ENCODE measurements around the gene PPP1R15A.
"Not testable (repeated sequence)": the region's sequence is repeated elsewhere in the genome, so short reads cannot be mapped to it uniquely, and the experiment has no call there.

The PPP1R15A gene

DNA sequence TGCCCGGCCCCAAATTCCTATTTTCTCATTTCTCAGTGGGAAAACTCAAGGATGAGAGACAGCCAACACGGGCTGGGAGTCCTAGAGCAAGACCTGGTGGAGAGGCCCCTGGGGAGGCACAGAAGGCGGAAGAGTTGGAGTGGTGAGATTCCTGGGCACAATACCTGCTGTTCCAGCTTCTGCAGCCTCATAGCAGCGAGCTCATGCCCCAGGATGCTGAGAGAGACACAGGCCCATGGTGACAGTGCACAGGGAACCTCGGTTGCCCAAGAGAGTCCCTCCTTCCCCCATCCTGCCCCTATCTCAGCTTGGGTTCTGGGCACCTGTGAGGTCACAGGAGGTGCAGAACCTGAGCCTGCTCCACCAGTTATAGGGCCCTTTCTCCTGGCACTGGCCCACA, 25.0 kb downstream of the PPP1R15A start:
- DNase-seq (ENCODE audit: insufficient read length, low spot score) = no peak
- no peak for FAIRE-seq
- TF ChIP-seq SPI1 (IDR thresholded peaks at IDR 0.05; ENCODE audit: low read depth, low read length) (no peak), TAF1 (IDR thresholded peaks at IDR 0.05; ENCODE audit: low read depth, low read length) (no peak), POLR2A (IDR thresholded peaks at IDR 0.05; ENCODE audit: low read depth, low read length) (no peak), POLR2AphosphoS5 (IDR thresholded peaks at IDR 0.05; ENCODE audit: low read depth, low read length) (no peak), POU2F2 (IDR thresholded peaks at IDR 0.05; ENCODE audit: low read depth, low read length) (no peak), PAX5 (IDR thresholded peaks at IDR 0.05; ENCODE audit: insufficient read depth, low read length, severe bottlenecking) (no peak)

- FAIRE-seq = not testable (repeated sequence)
Measured at GRCh38 chr19:48899386-48899749, 27.1 kb downstream of the PPP1R15A start.

GRCh38 chr19:48899781-48900476, 27.7 kb downstream of the PPP1R15A start, which contains the start of gene NUCB1:
Gene NUCB1, plus strand, starts transcription at chr19:48900312. Its CDS starts 485 bp downstream, at chr19:48900797.
- TF ChIP-seq TAF1 (IDR thresholded peaks at IDR 0.05; ENCODE audit: low read depth, low read length) (no peak), SPI1 (IDR thresholded peaks at IDR 0.05; ENCODE audit: low read depth, low read length) (peak; percentile 80), PAX5 (IDR thresholded peaks at IDR 0.05; ENCODE audit: insufficient read depth, low read length, severe bottlenecking) (no peak)
- peak; percentile 99 for FAIRE-seq

More at GRCh38 chr19:48899386-48899749, 27.1 kb downstream of the PPP1R15A start:
- not testable (repeated sequence) for DNase-seq (ENCODE audit: insufficient read length, low spot score)

GRCh38 chr19:48900477-48901406, 28.5 kb downstream of the PPP1R15A start:
- no peak for TF ChIP-seq POLR2A (IDR thresholded peaks at IDR 0.05; ENCODE audit: low read depth, low read length)
- TF ChIP-seq TAF1 (IDR thresholded peaks at IDR 0.05; ENCODE audit: low read depth, low read length) = no peak
- TF ChIP-seq POLR2AphosphoS5 (IDR thresholded peaks at IDR 0.05; ENCODE audit: low read depth, low read length) = no peak
- TF ChIP-seq POU2F2 (IDR thresholded peaks at IDR 0.05; ENCODE audit: low read depth, low read length) = no peak
- no peak for TF ChIP-seq SPI1 (IDR thresholded peaks at IDR 0.05; ENCODE audit: low read depth, low read length)
- no peak for TF ChIP-seq PAX5 (IDR thresholded peaks at IDR 0.05; ENCODE audit: insufficient read depth, low read length, severe bottlenecking)
- FAIRE-seq = peak; percentile 61

More at GRCh38 chr19:48899781-48900476, 27.7 kb downstream of the PPP1R15A start, which contains the start of gene NUCB1:
- DNase-seq (ENCODE audit: insufficient read length, low spot score) = peak; percentile 97

DNA sequence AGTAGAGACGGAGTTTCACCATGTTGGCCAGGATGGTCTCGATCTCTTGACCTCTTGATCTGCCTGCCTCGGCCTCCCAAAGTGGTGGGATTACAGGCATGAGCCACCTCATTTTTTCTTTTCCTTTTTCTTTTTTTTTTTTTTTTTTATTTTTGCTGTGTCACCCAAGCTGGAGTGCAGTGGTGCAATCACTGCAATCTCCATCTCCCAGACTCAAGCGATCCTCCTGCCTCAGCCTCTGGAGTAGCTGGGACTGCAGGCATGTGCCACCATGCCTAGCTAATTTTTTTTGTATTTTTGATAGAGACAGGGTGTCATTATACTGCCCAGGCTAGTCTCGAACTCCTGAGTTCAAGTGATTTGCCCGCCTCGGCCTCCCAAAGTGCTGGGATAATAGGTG, 30.1 kb downstream of the PPP1R15A start:
- not testable (repeated sequence) for FAIRE-seq; DNase-seq (ENCODE audit: insufficient read length, low spot score)

More at GRCh38 chr19:48900477-48901406, 28.5 kb downstream of the PPP1R15A start:
- DNase-seq (ENCODE audit: insufficient read length, low spot score) = no peak

DNA sequence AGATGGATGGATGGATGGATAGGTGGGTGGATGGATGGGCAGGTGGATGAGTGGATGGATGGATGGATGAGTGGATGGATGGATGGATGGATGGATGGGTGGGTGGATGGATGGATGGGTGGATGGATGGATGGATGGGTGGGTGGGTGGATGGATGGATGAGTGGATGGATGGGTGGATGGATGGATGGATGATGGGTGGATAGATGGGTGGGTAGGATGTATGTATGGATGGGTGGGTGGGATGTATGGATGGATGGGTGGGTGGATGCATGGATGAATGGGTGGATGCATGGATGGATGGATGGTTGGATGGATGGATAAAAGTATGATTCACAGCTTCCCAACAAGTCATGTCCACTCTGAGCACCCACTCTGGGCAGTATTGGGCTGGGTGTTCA, 31.6 kb downstream of the PPP1R15A start:
- peak; percentile 16 for FAIRE-seq
- not testable (repeated sequence) for DNase-seq (ENCODE audit: insufficient read length, low spot score)

GRCh38 chr19:48905664-48906063, 33.4 kb downstream of the PPP1R15A start:
- no peak for FAIRE-seq
- TF ChIP-seq PAX5 (IDR thresholded peaks at IDR 0.05; ENCODE audit: insufficient read depth, low read length, severe bottlenecking) (no peak), TAF1 (IDR thresholded peaks at IDR 0.05; ENCODE audit: low read depth, low read length) (no peak), POLR2A (IDR thresholded peaks at IDR 0.05; ENCODE audit: low read depth, low read length) (no peak), POU2F2 (IDR thresholded peaks at IDR 0.05; ENCODE audit: low read depth, low read length) (no peak), POLR2AphosphoS5 (IDR thresholded peaks at IDR 0.05; ENCODE audit: low read depth, low read length) (no peak), SPI1 (IDR thresholded peaks at IDR 0.05; ENCODE audit: low read depth, low read length) (no peak)
- no peak for DNase-seq (ENCODE audit: insufficient read length, low spot score)

GRCh38 chr19:48906324-48906723, 34.1 kb downstream of the PPP1R15A start:
- DNase-seq (ENCODE audit: insufficient read length, low spot score) = no peak
- no peak for FAIRE-seq
- TF ChIP-seq PAX5 (IDR thresholded peaks at IDR 0.05; ENCODE audit: insufficient read depth, low read length, severe bottlenecking) (no peak), POU2F2 (IDR thresholded peaks at IDR 0.05; ENCODE audit: low read depth, low read length) (no peak), SPI1 (IDR thresholded peaks at IDR 0.05; ENCODE audit: low read depth, low read length) (no peak), TAF1 (IDR thresholded peaks at IDR 0.05; ENCODE audit: low read depth, low read length) (no peak), POLR2AphosphoS5 (IDR thresholded peaks at IDR 0.05; ENCODE audit: low read depth, low read length) (no peak), POLR2A (IDR thresholded peaks at IDR 0.05; ENCODE audit: low read depth, low read length) (no peak)

GRCh38 chr19:48907671-48908070, 35.5 kb downstream of the PPP1R15A start:
- DNase-seq (ENCODE audit: insufficient read length, low spot score) = no peak
- no peak for TF ChIP-seq POLR2AphosphoS5 (IDR thresholded peaks at IDR 0.05; ENCODE audit: low read depth, low read length)
- no peak for TF ChIP-seq TAF1 (IDR thresholded peaks at IDR 0.05; ENCODE audit: low read depth, low read length)
- no peak for TF ChIP-seq PAX5 (IDR thresholded peaks at IDR 0.05; ENCODE audit: insufficient read depth, low read length, severe bottlenecking)
- TF ChIP-seq SPI1 (IDR thresholded peaks at IDR 0.05; ENCODE audit: low read depth, low read length) = no peak
- TF ChIP-seq POLR2A (IDR thresholded peaks at IDR 0.05; ENCODE audit: low read depth, low read length) = no peak
- TF ChIP-seq POU2F2 (IDR thresholded peaks at IDR 0.05; ENCODE audit: low read depth, low read length) = no peak
- no peak for FAIRE-seq

DNA sequence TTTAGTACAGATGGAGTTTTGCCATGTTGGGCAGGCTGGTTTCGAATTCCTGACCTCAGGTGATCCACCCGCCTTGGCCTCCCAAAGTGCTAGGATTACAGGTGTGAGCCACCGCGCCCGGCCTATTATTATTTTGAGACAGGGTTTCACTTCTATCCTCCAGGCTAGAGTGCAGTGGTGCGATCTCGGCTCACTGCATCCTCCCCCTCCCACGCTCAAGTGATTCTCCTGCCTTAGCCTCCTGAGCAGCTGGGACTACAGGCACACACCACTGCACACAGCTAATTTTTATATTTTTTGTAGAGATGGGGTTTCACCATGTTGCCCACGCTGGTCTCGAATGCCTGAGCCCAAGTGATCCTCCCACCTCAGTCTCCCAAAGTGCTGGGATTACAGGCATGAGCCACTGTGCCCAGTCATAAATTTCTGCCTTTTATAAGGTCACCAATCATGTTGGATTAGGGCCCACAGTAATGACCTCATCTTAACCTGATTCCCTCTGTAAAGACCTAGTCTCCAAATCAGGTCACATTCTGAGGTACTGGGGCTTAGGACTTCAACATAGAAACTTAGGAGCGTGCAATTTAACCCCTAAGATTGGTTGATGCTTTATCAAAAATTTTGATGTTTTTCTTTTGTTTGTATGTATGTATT, 37.3 kb downstream of the PPP1R15A start:
- peak; percentile 46 for TF ChIP-seq PAX5 (IDR thresholded peaks at IDR 0.05; ENCODE audit: insufficient read depth, low read length, severe bottlenecking)
- peak; percentile 91 for FAIRE-seq
- not testable (repeated sequence) for DNase-seq (ENCODE audit: insufficient read length, low spot score)
